Colonic mucosa (tissue), 4 donors: ENCODE results near the gene FAM83C. TPM values are rescaled to one million over a fixed set of nuclear protein-coding genes. Genes with fewer than 3 reads are reported as not detected.

Source experiments
- DNase-seq: peaks from one replicate; pipeline ENCODE4 v3.0.0-alpha.2; 2020
- H3K27ac ChIP-seq: fragments of 200-600 bp; one replicate; pipeline ENCODE4 v1.8.0; 2021
- H3K27me3 ChIP-seq: fragments of 200-600 bp; one replicate; pipeline ENCODE4 v1.8.0; 2021
- H3K36me3 ChIP-seq: fragments of 200-600 bp; one replicate; pipeline ENCODE4 v1.8.0; 2021
- H3K4me1 ChIP-seq: fragments of 200-600 bp; one replicate; pipeline ENCODE4 v1.8.0; 2021; ENCODE audit warnings: mild to moderate bottlenecking
- H3K4me3 ChIP-seq: fragments of 200-600 bp; one replicate; pipeline ENCODE4 v1.8.0; 2021
- H3K9ac ChIP-seq, 2 donors: one replicate each; pipeline ENCODE4 v1.7.0; 2013; ENCODE audit warnings: control low read depth in 2 of 2, low read depth in 2 of 2, low read length in 2 of 2
- H3K9me3 ChIP-seq: fragments of 200-600 bp; one replicate; pipeline ENCODE4 v1.8.0; 2021
- CTCF ChIP-seq: fragments of 200-600 bp; IDR thresholded peaks from one replicate; pipeline ENCODE4 v1.8.0; 2022; ENCODE audit warnings: antibody characterized with exemption, mild to moderate bottlenecking
- intact Hi-C: fragments of 100-400 bp; cut with DNase I; formaldehyde crosslinking; loops from one replicate; pipeline ENCODE4 v1.14.1; 2022
- total RNA-seq, 2 donors: library from RNA; stranded (reverse); fragmentation: NEBNext Ultra II Directional in 1 of 2; extraction: Animal tissue kit (Norgen Biotek cat#: 25700) in 1 of 2; gene quantifications; one replicate each; pipeline ENCODE4 v1.2.1, GENCODE V29; 2021
- donor health status: healthy.
- donor health status: DM: no; HTN: no; CAD: no.
- donor health status: DM: no; HTN: no; CAD: no.

FAM83C gene
- under 1 TPM in 1 of 2 donors, not detected in 1; 0.45 TPM for total RNA-seq

GRCh38 chr20:35291654-35292503 is at the start of gene FAM83C:
Gene FAM83C (minus strand): TSS chr20:35292425. CDS start chr20:35292304, 121 bp downstream.
- no peak for DNase-seq
- Histone ChIP-seq H3K27ac (no peak within 1 kb of the TSS), H3K36me3 (no peaks in the 10 kb centered on the region), H3K9me3 (no peaks in the 10 kb centered on the region), H3K9ac (no peak within 1 kb of the TSS), H3K4me1 (no peaks in the 10 kb centered on the region), H3K4me3 (no peak within 1 kb of the TSS), H3K27me3 (no peaks in the 10 kb centered on the region)
- intact Hi-C loops: no loop called here
- TF ChIP-seq CTCF: no peak

GRCh38 chr20:35341366-35342028 is 49.3 kb upstream of the FAM83C start:
- no peak for DNase-seq
- Histone ChIP-seq H3K27ac (no peak overlapping the region), H3K9me3 (no peaks in the 10 kb centered on the region), H3K36me3 (no peaks in the 10 kb centered on the region), H3K4me1 (no peaks in the 10 kb centered on the region), H3K4me3 (no peak overlapping the region), H3K9ac (no peak overlapping the region), H3K27me3 (no peaks in the 10 kb centered on the region)
- intact Hi-C loops: no loop called here
- TF ChIP-seq CTCF: no peak

- Histone ChIP-seq H3K9me3 (no peaks in the 10 kb centered on the region), H3K36me3 (no peaks in the 10 kb centered on the region), H3K27me3 (no peaks in the 10 kb centered on the region), H3K9ac (no peak overlapping the region), H3K4me3 (no peak overlapping the region), H3K4me1 (no peaks in the 10 kb centered on the region), H3K27ac (no peak overlapping the region)
- DNase-seq: no peak
- no peak for TF ChIP-seq CTCF
- intact Hi-C loops: no loop called here
These were observed 48.2 kb upstream of the FAM83C start for GRCh38 chr20:35340436-35340835.

GRCh38 chr20:35339636-35340035 is 47.4 kb upstream of the FAM83C start:
- no peak for TF ChIP-seq CTCF
- no peak overlapping the region for H3K9ac ChIP-seq
- no peaks in the 10 kb centered on the region for H3K4me1 ChIP-seq

DNA sequence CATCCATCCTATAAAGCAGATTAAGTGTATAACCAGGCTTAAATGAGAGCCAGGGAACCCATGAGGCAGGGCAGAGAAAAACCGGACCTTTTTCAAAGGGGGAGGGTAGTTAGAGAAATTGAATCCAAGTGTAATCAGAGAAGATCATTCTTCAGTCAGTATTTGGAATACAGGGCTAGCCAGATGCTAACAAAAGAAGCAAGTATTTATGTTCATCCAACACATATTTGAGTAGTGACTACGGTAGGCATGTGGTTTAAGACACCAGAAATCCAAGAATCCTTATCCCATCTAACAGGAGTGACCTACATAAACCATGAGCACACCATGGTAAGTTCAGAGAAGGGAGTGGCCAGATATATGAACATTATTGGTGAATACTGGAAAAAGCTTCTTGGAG is 46.8 kb upstream of the FAM83C start:
- Histone ChIP-seq H3K27me3 (no peaks in the 10 kb centered on the region), H3K9ac (no peak overlapping the region), H3K9me3 (no peaks in the 10 kb centered on the region), H3K27ac (no peak overlapping the region), H3K4me1 (no peaks in the 10 kb centered on the region), H3K4me3 (no peak overlapping the region), H3K36me3 (no peaks in the 10 kb centered on the region)
- no peak for DNase-seq
- intact Hi-C loops: no loop called here
- no peak for TF ChIP-seq CTCF

More at GRCh38 chr20:35339636-35340035, 47.4 kb upstream of the FAM83C start:
- H3K4me3 ChIP-seq: no peak overlapping the region
- no peak overlapping the region for H3K27ac ChIP-seq
- no peaks in the 10 kb centered on the region for H3K36me3 ChIP-seq
- H3K27me3 ChIP-seq: no peaks in the 10 kb centered on the region
- intact Hi-C loops: no loop called here
- no peak for DNase-seq
- H3K9me3 ChIP-seq: no peaks in the 10 kb centered on the region
